Adrenal gland (tissue), 12 donors: ENCODE results near the gene ABLIM2. TPM values are rescaled to one million over a fixed set of nuclear protein-coding genes. Genes with fewer than 3 reads are reported as not detected.

Source experiments
- DNase-seq, 7 donors: peaks; one replicate each; pipeline ENCODE4 v3.0.0-alpha.2; 2019 to 2020
- H3K27ac ChIP-seq, 5 donors: fragments of 200-600 bp; sonication (generic) in 4 of 5; 1 replicate in 3 of 5; 2 replicates in 2 of 5; pipeline versions ENCODE4 v1.5.1 to v1.8.0; 2016 to 2020; ENCODE audit warnings: mild to moderate bottlenecking in 1 of 5
- H3K27me3 ChIP-seq: fragments of 200-600 bp; 2 replicates; pipeline ENCODE4 v1.8.0; 2021
- H3K36me3 ChIP-seq, 2 donors: fragments of 200-600 bp; replicated peaks in 1 of 2; 1 replicate in 1 of 2; 2 replicates in 1 of 2; pipeline versions ENCODE4 v1.5.1 to v1.8.0; 2018 to 2022
- H3K4me1 ChIP-seq, 2 donors: fragments of 200-600 bp; replicated peaks in 1 of 2; 1 replicate in 1 of 2; 2 replicates in 1 of 2; pipeline versions ENCODE4 v1.5.1 to v1.8.0; 2018 to 2021
- H3K4me3 ChIP-seq, 4 donors: fragments of 200-600 bp; sonication (generic) in 3 of 4; one replicate each; pipeline ENCODE4 v1.5.1; 2016 to 2018
- H3K9me3 ChIP-seq, 3 donors: fragments of 200-600 bp; sonication (generic) in 1 of 3; replicated peaks in 1 of 3; 1 replicate in 2 of 3; 2 replicates in 1 of 3; pipeline versions ENCODE4 v1.5.1 to v1.8.0; 2016 to 2021
- POLR2A ChIP-seq, 2 donors: fragments of 450-650 bp; IDR thresholded peaks; one replicate each; pipeline ENCODE4 v1.6.1; 2017; ENCODE audit warnings: antibody characterized with exemption in 2 of 2, mild to moderate bottlenecking in 2 of 2, moderate library complexity in 1 of 2
- WGBS, 4 donors: extraction: QIAGEN DNeasy Blood & Tissue Kit in 2 of 4; methylation state at CpG; one replicate each; pipeline versions ENCODE4 v1.1.5 to v1.1.7; 2013 to 2017; 5-methylcytosine and 5-hydroxymethylcytosine counted together
- intact Hi-C, 2 donors: fragments of 100-400 bp; cut with DNase I; formaldehyde crosslinking; loops; one replicate each; pipeline versions ENCODE4 v1.14.1 to v1.15.0; 2022 to 2023
- polyA plus RNA-seq, 3 donors: library from polyadenylated mRNA; stranded (reverse); fragments of 200-250 nt in 2 of 3; fragments of 350-450 nt in 1 of 3; fragmentation: Illumina TruSeq in 1 of 3; extraction: RNeasy Lipid Tissue Mini Kit (QIAGEN cat#74804) in 1 of 3; gene quantifications; one replicate each; pipeline ENCODE4 v1.2.3, GENCODE V29; 2013 to 2014
- total RNA-seq, 9 donors: library from RNA; depleted of rRNA in 4 of 9; stranded (reverse); fragments of >200 nt in 4 of 9; fragments of 120-200 nt in 1 of 9; fragmentation: NEBNext Ultra II Directional in 1 of 9; extraction: Animal tissue kit (Norgen Biotek cat#: 25700) in 1 of 9; gene quantifications; one replicate each; pipeline versions ENCODE4 v1.1.0 to v1.2.4, GENCODE V29; 2013 to 2023
- TF ChIP-seq, protein P1 (sequence below), 6 experiments: fragments of 450-650 bp in 4 of 6; fragments of 200-600 bp in 2 of 6; sonication (generic) in 1 of 6; IDR thresholded peaks; 1 replicate in 5 of 6; 2 replicates in 1 of 6; pipeline versions ENCODE4 v1.5.1 to v1.8.0; 2016 to 2021; ENCODE audit warnings: antibody characterized with exemption in 6 of 6, mild to moderate bottlenecking in 2 of 6, moderate library complexity in 1 of 6
- donor health status: healthy with polysubstance abuse.
- donor health status: Bipolar disorder and iron deficiency.
- donor health status: DM: yes; HTN: yes; CAD: no.
- donor health status: DM: no; HTN: no; CAD: no.
- donor health status: DM: no; HTN: no; CAD: no.
- donor health status: DM: yes; HTN: yes; CAD: no.

Gene ABLIM2
- total and polyA plus RNA-seq, 12 donors, result 5.8 to 31.2 (median 14.6) TPM

DNA sequence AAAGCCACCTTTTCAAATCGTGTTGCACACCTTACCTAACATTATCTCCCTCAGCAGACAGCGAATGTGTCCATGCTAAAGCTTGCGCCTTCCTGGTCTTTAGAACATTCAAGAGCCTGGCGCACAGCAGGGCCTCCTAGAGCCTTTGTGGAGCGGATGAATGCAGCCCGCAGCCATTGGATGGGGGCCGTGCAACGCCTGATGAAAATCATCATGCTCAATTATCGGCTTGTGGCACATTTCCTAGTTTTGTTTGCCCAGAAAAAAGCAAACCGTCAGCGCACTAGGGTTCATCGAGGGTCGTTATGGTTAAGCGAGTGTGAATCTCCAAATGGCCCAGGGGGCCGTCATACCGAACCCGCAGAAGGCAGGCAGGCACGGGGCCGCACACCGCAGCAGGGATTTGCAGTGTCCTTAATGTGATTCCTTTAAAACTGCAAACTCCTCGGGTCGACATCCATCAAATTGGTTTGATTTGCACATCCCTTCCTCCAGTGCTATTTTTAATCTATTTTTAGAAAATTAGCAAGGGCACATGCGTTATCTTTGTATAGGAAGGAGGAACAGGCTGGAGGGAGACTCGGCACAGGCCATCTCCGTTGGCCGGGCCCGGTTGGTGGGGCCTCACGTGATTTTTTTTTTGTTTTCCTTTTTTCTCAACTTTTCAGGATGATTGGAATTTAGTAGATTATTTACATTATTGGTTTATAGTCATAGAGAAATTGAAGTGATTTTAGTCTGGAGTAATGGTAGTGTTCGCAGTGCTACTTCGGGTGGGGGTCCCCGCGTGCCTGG lies 53.1 kb downstream of the ABLIM2 start:
- Histone ChIP-seq H3K36me3 (no peaks in the 10 kb centered on the region), H3K4me1 (no peaks in the 10 kb centered on the region), H3K9me3 (no peaks in the 10 kb centered on the region), H3K27me3 (no peaks in the 10 kb centered on the region), H3K27ac (no peak overlapping the region), H3K4me3 (no peak overlapping the region)
- intact Hi-C loops, result no loop called here
- TF ChIP-seq POLR2A (IDR thresholded peaks at IDR 0.05), result no peak
- TF ChIP-seq, protein P1, sequence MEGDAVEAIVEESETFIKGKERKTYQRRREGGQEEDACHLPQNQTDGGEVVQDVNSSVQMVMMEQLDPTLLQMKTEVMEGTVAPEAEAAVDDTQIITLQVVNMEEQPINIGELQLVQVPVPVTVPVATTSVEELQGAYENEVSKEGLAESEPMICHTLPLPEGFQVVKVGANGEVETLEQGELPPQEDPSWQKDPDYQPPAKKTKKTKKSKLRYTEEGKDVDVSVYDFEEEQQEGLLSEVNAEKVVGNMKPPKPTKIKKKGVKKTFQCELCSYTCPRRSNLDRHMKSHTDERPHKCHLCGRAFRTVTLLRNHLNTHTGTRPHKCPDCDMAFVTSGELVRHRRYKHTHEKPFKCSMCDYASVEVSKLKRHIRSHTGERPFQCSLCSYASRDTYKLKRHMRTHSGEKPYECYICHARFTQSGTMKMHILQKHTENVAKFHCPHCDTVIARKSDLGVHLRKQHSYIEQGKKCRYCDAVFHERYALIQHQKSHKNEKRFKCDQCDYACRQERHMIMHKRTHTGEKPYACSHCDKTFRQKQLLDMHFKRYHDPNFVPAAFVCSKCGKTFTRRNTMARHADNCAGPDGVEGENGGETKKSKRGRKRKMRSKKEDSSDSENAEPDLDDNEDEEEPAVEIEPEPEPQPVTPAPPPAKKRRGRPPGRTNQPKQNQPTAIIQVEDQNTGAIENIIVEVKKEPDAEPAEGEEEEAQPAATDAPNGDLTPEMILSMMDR (IDR thresholded peaks at IDR 0.05), result no peak
- no peak for DNase-seq
- WGBS, 4 donors, result 85 to 88% (median 88%) methylated on average over 32 of the region's 32 CpGs

DNA sequence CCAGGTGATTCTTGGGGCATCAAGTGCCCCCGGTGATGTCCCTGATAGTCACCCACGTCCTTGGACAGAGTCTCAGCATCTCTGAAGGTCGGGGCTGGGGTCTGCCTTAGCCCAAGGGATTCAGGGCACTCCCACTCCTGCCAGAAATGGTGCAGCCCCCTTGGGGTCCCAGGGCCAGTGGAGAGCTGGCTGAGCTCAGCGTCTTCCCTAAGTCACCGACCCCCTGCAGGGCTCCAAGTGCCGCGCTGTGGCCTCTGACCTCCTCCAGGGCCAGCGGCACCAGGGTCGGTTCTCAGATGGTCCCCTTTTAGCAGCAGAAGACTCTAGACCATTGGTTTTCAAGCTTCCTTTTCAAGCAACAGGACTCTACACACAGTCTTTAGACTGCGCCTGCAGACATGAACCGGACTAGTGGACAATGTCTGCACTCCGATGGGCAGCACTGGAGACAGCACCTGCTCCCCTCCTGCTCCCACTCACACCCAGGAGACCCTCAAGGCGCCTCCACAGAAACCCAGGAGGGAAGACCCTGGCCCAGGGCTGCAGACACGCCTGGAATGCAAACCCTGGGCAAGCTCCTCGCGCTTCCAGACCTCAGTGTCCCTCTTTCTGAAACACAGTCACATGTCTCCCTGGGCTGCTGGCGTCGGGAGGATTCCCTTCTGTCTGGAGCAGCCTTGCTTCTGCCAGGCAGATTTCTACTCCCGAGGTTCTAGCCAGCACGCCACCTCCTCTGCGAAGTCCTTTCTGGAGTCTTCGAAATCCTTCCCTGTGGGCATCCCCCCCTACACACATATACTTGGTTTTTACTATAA lies 53.9 kb downstream of the ABLIM2 start:
- WGBS, 4 donors, result 80 to 88% (median 83%) methylated on average over 9 to 22 of the region's 22 CpGs
- no peaks in the 10 kb centered on the region for H3K9me3 ChIP-seq
- peaks cover 5 to 6% of the 10 kb centered on the region in 2 donors for H3K4me1 ChIP-seq
- no peaks in the 10 kb centered on the region for H3K36me3 ChIP-seq
- intact Hi-C loops, result no loop called here
- no peak for DNase-seq
- H3K4me3 ChIP-seq, result no peak overlapping the region
- TF ChIP-seq POLR2A (IDR thresholded peaks at IDR 0.05), result no peak
- TF ChIP-seq, protein P1 (IDR thresholded peaks at IDR 0.05), result no peak
- no peak overlapping the region for H3K27ac ChIP-seq
- H3K27me3 ChIP-seq, result no peaks in the 10 kb centered on the region

DNA sequence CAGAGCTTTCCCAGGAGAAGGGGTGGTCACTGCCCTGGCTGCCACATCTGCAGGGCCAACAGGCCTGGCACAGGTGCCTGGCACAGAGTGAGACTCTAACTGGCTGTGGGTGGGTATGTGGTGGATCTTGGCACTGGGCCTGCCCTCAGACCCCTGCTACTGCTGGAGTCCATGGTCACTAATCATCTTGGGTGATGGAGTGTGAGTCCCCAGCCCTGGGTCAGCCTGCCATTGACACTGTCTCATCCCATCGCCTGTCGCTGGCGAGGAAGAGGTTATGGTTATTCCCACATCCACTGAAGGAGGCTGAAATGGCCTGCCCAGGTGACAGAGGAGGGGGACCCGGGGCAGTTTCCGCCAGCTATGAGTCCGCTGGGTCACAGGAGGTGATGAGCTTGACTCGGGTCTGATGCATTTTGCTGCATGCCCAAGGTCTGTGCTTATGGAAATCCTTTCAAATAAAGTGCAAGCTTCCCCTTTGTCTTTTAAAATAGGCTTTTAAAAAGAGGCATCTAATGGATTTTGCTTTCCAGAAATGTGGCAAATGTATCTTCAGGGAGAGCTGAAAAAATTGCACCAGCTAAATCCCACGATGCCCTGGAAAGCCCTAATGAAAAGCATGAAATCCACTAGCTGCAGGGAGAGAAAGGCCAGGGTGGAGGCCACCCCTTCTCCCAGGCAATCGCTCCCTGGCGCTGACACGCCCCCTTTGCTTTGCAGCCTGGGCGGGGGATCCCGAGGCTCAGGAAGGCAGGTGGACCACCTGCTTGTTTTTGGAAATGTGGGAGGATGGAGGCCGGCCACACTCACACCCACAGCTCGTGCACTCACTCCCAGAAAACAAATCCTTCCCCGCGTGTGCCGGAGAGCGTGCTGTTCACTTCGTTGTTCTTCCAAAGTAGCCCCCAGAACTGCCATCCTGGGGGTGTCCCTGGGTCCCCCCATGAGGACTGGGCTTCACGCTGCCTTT lies 54.9 kb downstream of the ABLIM2 start:
- Histone ChIP-seq H3K36me3 (no peaks in the 10 kb centered on the region), H3K4me3 (no peak overlapping the region), H3K9me3 (no peaks in the 10 kb centered on the region), H3K27me3 (no peaks in the 10 kb centered on the region), H3K4me1 (peaks cover 6 to 15% of the 10 kb centered on the region in 2 donors), H3K27ac (no peak overlapping the region)
- no peak for TF ChIP-seq POLR2A (IDR thresholded peaks at IDR 0.05)
- TF ChIP-seq, protein P1 (IDR thresholded peaks at IDR 0.05), result no peak
- WGBS, 4 donors, result 80 to 83% (median 83%) methylated on average over 21 of the region's 21 CpGs
- DNase-seq, result no peak
- intact Hi-C loops, result no loop called here
